GM18858 (cell line): ENCODE measurements around the gene ARHGEF9.
"Not testable (repeated sequence)": the region's sequence is repeated elsewhere in the genome, so short reads cannot be mapped to it uniquely, and the experiment has no call there.

Experiments used
- ATAC-seq: cut with Tn5 transposase; IDR thresholded peaks from one replicate; pipeline ENCODE4 v1.9.1; 2021; ENCODE audit not compliant: unreplicated experiment

Gene ARHGEF9

GRCh38 chrX:63784902-63785707, at the start of gene ARHGEF9:
Gene ARHGEF9, minus strand, starts transcription at chrX:63785214. Its CDS starts 69 bp downstream, at chrX:63785145.
- no peak for ATAC-seq

DNA sequence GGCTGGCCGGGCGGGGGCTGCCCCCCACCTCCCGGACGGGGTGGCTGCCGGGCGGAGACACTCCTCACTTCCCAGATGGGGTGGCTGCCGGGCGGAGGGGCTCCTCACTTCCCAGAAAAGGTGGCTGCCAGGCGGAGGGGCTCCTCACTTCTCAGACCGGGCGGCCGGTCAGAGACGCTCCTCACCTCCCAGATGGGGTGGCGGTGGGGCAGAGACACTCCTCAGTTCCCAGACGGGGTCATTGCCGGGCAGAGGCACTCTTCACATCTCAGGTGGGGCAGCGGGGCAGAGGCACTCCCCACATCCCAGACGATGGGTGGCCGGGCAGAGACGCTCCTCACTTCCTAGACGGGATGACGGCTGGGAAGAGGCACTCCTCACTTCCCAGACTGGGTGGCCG, 40.4 kb upstream of the ARHGEF9 start:
- not testable (repeated sequence) for ATAC-seq

GRCh38 chrX:63818156-63818555, 33.1 kb upstream of the ARHGEF9 start:
- ATAC-seq, result no peak

- no peak for ATAC-seq
Observed at GRCh38 chrX:63817696-63818095, 32.7 kb upstream of the ARHGEF9 start.

DNA sequence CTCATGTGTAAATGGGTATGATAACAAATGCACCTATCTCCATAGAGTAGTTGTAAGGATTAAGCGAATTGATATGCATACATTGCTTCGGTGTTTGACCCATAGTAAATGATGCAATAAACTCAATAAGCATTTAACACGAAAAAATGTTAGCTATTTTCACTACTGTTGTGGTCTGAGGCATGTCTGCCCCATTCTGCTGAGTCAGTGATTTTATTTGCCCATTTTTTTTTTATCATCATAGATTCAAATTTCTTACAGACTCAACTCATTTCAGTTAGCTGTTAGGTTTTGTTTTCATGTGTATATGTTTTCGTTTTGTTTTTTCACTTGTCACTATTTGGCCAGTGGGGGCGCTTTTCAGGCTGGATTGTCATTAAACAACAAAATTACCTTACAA, 27.8 kb upstream of the ARHGEF9 start:
- ATAC-seq, result no peak

DNA sequence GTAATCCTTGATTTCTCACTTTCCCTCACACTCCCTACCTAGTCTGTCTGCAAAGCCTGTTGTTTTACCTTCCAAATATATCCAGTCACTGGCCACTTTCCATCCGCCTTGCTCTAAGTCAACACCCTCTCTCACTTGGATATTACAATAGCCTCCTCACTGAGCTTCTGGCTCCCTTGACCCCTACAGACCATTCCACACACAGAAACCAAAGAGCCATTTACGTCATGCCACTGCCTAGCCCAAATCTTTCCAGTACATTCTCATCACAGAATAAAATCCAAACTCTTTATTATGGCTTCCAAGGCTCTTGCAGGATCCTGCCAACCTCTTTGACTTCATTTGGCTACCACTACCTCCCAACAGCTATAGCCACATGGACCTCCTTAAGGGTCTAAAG, 25.7 kb upstream of the ARHGEF9 start:
- no peak for ATAC-seq

DNA sequence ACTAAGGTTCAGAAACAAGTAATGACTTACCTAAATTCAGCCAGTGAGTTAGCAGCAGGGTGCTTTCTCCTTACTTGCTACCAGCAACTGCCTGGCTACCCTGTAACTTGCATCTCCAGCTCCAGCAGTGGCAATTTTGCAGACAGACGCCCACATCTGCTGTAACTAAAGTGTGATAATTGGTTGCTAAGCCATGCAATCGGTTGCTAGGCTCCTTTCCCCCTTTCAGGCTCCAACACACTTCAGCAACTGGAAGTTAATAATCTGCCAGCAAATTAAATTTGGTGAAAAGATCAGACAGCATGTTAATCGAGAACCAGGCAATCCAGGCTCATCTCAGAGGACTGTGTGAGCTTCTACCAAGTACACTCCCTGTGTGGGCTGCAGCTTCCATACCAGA, 24.2 kb upstream of the ARHGEF9 start:
- ATAC-seq, result no peak

- not testable (repeated sequence) for ATAC-seq
Observed at GRCh38 chrX:63795406-63795805, 10.4 kb upstream of the ARHGEF9 start.

DNA sequence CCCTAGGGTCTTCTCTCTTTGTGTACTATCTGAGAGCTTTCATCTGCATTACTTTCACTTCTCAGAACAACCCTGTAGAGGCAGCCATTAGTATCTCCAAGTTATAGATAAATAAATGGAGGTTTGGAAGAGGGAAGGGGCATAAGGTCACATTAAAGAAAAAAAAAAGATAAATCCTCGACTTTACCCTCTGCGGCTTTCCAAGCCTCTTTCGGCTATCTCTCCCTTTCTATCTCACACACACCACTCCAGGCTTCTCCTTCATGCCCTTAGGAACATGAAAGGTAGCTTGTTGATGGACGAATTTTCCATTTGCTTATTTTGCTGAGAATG, 660 bp upstream of the ARHGEF9 start:
- no peak for ATAC-seq

DNA sequence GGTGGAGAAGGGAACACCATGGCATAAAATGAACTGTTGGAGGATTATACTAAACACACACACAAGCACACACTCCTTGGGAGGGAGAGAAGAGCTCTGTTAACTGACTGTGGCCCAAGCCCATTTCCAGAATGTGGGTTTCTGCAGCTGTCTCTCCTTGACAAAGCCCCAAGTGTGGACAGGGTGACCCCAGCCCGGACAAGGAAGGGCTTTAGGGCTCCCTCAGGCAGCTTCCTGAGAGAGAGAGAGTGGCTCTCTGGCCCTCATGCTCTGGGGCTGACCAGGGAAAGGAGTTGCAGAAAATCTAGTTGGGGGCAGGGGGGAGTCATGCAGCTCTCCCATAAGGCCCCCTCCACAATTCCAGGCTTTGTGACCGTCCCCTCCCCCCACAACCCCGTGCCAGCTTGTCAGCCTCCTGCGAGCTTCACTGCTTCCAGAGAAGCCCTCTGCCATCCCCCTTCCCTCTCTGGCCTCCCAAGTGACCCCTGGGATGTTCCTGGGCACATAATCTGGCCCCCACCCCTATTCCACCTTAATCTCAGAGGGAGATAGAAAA, 590 bp downstream of the ARHGEF9 start:
- ATAC-seq, result no peak

DNA sequence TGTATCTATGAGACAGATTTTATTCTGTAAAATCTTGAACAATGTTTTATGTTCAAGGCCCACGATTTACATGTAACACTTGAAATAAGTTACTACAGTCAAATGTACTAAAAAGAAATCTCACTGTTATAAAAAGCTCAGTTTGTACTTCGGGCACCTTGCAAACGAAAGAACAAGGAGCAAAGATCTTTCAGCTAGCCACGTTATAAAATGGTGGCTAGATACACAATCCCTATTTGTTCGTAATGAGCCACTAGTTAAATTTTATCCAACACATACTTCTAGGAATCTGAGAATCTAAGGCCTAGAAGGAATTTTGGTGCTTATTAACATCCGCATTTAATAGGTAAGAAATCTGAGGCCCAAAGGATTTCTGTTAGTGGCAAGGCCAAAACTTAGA, 2.5 kb downstream of the ARHGEF9 start:
- ATAC-seq, result no peak

DNA sequence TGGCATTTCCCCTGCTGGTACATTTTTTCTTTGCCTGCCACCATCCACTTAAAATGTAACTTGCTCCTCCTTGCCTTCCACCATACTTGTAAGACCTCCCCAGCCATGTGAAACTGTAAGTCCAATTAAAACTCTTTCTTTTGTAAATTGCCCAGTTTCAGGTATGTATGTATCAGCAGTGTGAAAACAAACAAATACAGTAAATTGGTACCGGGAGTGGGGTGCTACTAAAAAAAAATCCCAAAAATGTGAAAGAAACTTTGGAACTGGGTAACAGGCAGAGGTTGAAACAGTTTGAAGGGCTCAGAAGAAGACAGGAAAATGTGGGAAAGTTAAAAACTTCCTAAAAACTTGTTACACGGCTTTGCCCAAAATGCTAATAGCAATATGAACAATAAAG, 16.3 kb downstream of the ARHGEF9 start:
- ATAC-seq, result no peak

DNA sequence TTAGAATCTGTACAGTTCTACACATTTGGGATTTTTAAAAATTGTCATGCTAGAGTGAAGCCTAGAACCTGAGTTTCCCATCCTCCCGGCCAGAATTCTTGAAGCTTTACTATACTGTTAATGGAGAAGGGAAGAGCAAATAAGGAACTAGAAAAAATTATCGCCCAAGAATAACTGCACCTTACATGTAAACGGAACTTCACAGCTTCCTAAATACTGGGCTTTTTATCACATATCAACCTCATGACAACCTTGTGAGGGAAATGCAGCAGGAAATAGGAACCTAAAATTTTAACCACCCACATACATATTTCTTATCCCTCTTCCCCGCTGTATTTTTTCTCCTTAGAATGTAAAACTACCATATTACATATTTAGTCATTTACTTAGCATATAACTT, 19.3 kb downstream of the ARHGEF9 start:
- no peak for ATAC-seq

DNA sequence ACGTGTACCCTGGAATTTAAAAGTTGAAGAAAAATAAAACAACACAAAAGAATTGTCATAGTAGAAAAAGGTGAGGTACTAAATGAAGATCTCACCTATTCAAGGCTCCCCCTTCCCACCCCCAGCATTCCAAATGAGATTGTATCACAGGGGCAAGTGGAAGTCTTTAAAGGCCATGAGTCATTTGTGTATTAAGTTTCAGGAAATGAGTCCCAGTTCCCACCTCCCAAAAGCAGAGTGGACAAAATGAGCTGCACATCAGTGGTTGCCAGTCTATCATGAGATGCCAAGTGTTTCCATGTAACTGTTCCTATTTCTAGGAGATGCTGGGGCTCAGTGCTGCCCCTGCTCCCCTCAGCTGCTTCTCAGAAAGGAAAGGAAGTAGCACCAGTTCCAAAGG, 20.1 kb downstream of the ARHGEF9 start:
- ATAC-seq, result no peak

GRCh38 chrX:63761639-63762038, 23.4 kb downstream of the ARHGEF9 start:
- peak; percentile 76 for ATAC-seq

GRCh38 chrX:63758011-63758410, 27.0 kb downstream of the ARHGEF9 start:
- ATAC-seq, result no peak

DNA sequence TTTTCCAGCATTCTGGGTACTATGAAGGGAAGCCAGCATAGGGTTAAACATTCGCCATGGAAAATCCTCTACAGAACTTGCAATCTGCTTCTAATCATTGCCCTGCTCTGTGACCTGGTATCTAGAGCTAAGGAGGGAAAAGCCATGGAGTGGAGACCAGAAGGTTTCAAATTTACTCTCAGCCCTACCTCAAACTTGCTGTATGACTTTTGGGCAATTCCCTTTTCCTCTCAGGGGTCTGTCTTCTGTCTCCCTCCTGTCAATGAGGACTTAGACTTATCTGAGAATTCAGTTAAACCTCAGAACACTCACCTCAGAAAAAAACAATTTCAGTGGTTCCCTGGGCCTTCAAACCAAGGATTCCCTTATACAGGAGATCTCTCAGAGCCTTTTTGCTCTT, 29.1 kb downstream of the ARHGEF9 start:
- ATAC-seq, result no peak

- peak; percentile 93 for ATAC-seq
Observed at GRCh38 chrX:63754860-63755579, 30.0 kb downstream of the ARHGEF9 start.

DNA sequence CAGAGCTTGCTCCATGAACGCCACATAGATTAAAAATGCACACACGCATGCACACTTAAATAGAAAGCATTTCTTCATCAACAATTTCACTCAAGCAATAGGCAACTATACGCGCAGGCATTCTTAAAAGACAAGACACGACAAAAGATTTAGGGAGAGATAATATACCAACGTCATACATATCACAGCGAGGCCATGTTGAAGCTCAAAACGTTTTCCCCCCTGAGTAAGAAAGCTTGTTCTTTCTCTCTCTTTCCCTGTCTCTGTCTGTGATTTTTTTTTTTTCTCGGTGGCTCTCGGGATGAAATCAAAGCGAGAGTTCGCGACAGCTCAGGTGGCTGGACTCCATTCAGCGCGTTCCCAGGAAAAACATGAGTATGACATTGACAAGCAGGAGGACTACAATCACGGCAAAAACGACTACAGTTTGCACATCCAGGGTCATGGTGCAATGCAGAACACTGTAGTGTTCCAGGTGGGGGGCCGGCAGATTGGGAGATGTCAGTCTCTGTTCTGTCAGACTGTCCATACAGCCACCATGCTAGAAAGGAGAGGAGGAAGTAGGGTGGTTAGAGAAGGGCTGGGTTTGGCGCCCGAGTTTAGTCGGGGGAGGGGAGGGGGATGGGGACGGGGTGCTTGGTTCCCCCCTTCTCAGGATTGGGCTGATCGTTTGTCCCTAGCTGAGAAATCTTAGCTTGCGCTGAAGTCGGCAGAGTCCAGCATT, 30.7 kb downstream of the ARHGEF9 start:
- no peak for ATAC-seq

GRCh38 chrX:63751481-63751880, 33.5 kb downstream of the ARHGEF9 start:
- no peak for ATAC-seq

GRCh38 chrX:63750811-63751210, 34.2 kb downstream of the ARHGEF9 start:
- no peak for ATAC-seq

DNA sequence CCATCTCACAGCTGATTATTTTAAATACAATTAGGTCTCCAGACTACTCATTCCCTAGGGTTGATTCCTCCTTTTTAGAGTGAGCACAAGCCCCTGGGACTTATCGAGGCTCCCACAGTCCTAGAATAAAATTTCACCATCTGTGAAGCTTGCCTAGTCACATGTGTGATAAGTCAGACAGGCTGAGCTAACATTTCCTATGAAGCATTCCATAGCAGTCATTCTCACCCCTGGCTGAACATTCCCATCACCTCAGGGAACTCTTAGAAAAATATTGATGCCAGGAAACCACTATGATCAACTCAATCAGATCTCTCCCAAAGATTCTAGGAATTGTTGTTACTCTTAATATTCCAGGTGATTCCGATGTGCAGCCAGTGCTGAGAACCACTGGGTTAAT, 37.7 kb downstream of the ARHGEF9 start:
- ATAC-seq, result no peak
